Ascending aorta (tissue), 2 donors: ENCODE data around the gene GCHFR. TPM values are rescaled to one million over a fixed set of nuclear protein-coding genes. Genes with fewer than 3 reads are reported as not detected.

Source experiments
- DNase-seq, 2 donors: peaks; one replicate each; pipeline ENCODE4 v3.0.0-alpha.2; 2019; ENCODE audit warnings: low spot score in 2 of 2
- H3K27ac ChIP-seq, 2 donors: fragments of 200-600 bp; sonication (generic); one replicate each; pipeline ENCODE4 v1.5.1; 2016 to 2017; ENCODE audit warnings: mild to moderate bottlenecking in 1 of 2
- H3K27me3 ChIP-seq: fragments of 200-600 bp; sonication (generic); one replicate; pipeline ENCODE4 v1.5.1; 2017
- H3K36me3 ChIP-seq, 2 donors: fragments of 200-600 bp; sonication (generic); one replicate each; pipeline ENCODE4 v1.5.1; 2016
- H3K4me1 ChIP-seq, 2 donors: fragments of 200-600 bp; sonication (generic); one replicate each; pipeline ENCODE4 v1.5.1; 2016 to 2017; ENCODE audit warnings: mild to moderate bottlenecking in 1 of 2
- H3K4me3 ChIP-seq, 2 donors: fragments of 200-600 bp; sonication (generic); one replicate each; pipeline ENCODE4 v1.5.1; 2016 to 2017; ENCODE audit warnings: mild to moderate bottlenecking in 1 of 2
- H3K9me3 ChIP-seq, 2 donors: fragments of 200-600 bp; sonication (generic); one replicate each; pipeline ENCODE4 v1.5.1; 2016
- CTCF ChIP-seq, 3 experiments: fragments of 200-600 bp in 2 of 3; fragments of 450-650 bp in 1 of 3; sonication (generic) in 2 of 3; IDR thresholded peaks; one replicate each; pipeline ENCODE4 v1.5.1; 2016 to 2019; ENCODE audit warnings: antibody characterized with exemption in 3 of 3, mild to moderate bottlenecking in 1 of 3, moderate library complexity in 1 of 3
- intact Hi-C: fragments of 100-400 bp; cut with DNase I; formaldehyde crosslinking; loops from one replicate; pipeline ENCODE4 v1.15.1; 2023
- total RNA-seq: library from RNA; depleted of rRNA; stranded (reverse); fragments of >200 nt; gene quantifications from one replicate; pipeline ENCODE4 v1.1.0, GENCODE V29; 2016

GCHFR gene
- total RNA-seq, 1 donor from 2014 or later: 26.4 TPM

- peaks cover 0 to 12% of the 10 kb centered on the region in 2 donors for H3K4me1 ChIP-seq
- H3K36me3 ChIP-seq: peaks cover 22 to 27% of the 10 kb centered on the region in 2 donors
- peak within 1 kb of the TSS; percentile 85 to 86 for H3K27ac ChIP-seq
- H3K27me3 ChIP-seq: no peaks in the 10 kb centered on the region
- peak in 1 of 3 experiments; percentile 17 for TF ChIP-seq CTCF (IDR thresholded peaks at IDR 0.05)
- intact Hi-C loops: loop anchor here (1.0 to 5.0 kb wide), 6 partner anchors 52 to 477 kb away; partner anchors contain the start of genes CHP1, DNAJC17, EXD1 and KNL1
- DNase-seq: peak; percentile 62 to 95
- H3K4me3 ChIP-seq: peak within 1 kb of the TSS; percentile 95 to 98
- no peaks in the 10 kb centered on the region for H3K9me3 ChIP-seq
Measured at GRCh38 chr15:40754883-40755811, 8.7 kb upstream of the GCHFR start, which contains the start of gene RMDN3. TSS of gene RMDN3 (minus strand) at chr15:40755254. CDS start at chr15:40754783, 471 bp downstream.

DNA sequence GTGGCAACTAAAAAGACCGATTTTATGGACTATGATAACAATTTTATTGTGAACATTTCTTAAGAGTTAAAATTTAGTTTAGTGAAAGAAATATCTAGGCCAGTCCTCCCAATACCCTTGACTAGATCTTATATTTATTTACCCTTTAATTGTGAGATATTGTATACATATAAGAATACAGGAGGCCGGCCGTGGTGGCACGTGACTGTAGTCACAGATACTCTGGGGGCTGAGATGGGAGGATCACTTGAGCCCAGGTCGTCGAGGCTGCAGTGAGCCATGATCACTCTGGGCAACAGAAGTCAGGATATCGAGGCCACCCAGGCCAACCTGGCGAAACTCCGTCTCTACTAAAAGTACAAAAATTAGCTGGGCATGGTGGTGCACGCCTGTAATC is 8.1 kb upstream of the GCHFR start:
- intact Hi-C loops: loop anchor here (1.0 to 5.0 kb wide), 6 partner anchors 51 to 476 kb away; partner anchors contain the start of genes CHP1, DNAJC17, EXD1 and KNL1
- Histone ChIP-seq H3K9me3 (no peaks in the 10 kb centered on the region), H3K4me3 (peak overlapping the region; percentile 95 to 98), H3K27ac (peak overlapping the region; percentile 85 to 86), H3K27me3 (no peaks in the 10 kb centered on the region), H3K36me3 (peaks cover 16 to 22% of the 10 kb centered on the region in 2 donors), H3K4me1 (peaks cover 0 to 12% of the 10 kb centered on the region in 2 donors)
- no peak for TF ChIP-seq CTCF (IDR thresholded peaks at IDR 0.05)
- no peak for DNase-seq

GRCh38 chr15:40756938-40757337 is 6.9 kb upstream of the GCHFR start:
- intact Hi-C loops: loop anchor here (5.0 kb wide), 2 partner anchors 65 to 475 kb away; partner anchors contain the start of genes CHP1 and EXD1

DNA sequence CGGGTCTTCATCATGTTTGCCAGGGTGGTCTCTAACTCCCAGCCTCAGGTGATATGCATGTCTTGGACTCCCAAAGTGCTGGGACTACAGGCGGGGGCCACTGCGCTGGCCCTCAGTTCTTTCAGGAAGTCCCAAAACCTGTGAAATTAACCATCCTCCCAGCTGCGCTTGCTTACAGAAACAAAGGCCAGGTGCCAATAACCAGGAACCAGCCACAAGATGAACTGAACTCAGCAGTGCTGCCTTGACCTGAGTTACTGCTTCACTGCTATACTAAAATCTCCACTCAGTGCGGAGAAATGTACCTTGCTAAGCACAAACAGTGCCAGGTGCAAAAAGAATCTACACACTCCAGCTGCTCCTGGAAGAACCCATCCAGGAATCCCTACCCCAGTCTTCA is 3.9 kb upstream of the GCHFR start:
- intact Hi-C loops: loop anchor here (5.0 kb wide), 2 partner anchors 68 to 472 kb away; partner anchors contain the start of genes CHP1 and EXD1
- H3K36me3 ChIP-seq: no peaks in the 10 kb centered on the region

More at GRCh38 chr15:40756938-40757337, 6.9 kb upstream of the GCHFR start:
- H3K27me3 ChIP-seq: no peaks in the 10 kb centered on the region
- H3K4me1 ChIP-seq: peaks cover 0 to 12% of the 10 kb centered on the region in 2 donors
- H3K27ac ChIP-seq: no peak overlapping the region
- no peak for TF ChIP-seq CTCF (IDR thresholded peaks at IDR 0.05)
- no peak for DNase-seq
- no peaks in the 10 kb centered on the region for H3K9me3 ChIP-seq
- H3K36me3 ChIP-seq: peaks cover 5 to 11% of the 10 kb centered on the region in 2 donors
- H3K4me3 ChIP-seq: no peak overlapping the region

More for the DNA sequence above, 3.9 kb upstream of the GCHFR start:
- H3K27ac ChIP-seq: no peak overlapping the region
- H3K4me3 ChIP-seq: no peak overlapping the region
- peaks cover 5 to 7% of the 10 kb centered on the region in 2 donors for H3K4me1 ChIP-seq
- H3K27me3 ChIP-seq: no peaks in the 10 kb centered on the region
- no peak for DNase-seq
- TF ChIP-seq CTCF (IDR thresholded peaks at IDR 0.05): no peak
- no peaks in the 10 kb centered on the region for H3K9me3 ChIP-seq
